22Rv1 (cell line): ENCODE results near the gene RNF157.

ENCODE experiments used
- H3K27ac ChIP-seq: fragments of 450-650 bp; 2 replicates; pipeline ENCODE4 v1.5.1; 2017
- CTCF ChIP-seq: fragments of 450-650 bp; IDR thresholded peaks from 2 replicates; pipeline ENCODE4 v1.5.1; 2017; ENCODE audit warnings: mild to moderate bottlenecking
- ZFX ChIP-seq: fragments of 450-650 bp; IDR thresholded peaks from 2 replicates; pipeline ENCODE4 v1.6.1; 2017; ENCODE audit warnings: antibody characterized with exemption, borderline replicate concordance

RNF157 gene

DNA sequence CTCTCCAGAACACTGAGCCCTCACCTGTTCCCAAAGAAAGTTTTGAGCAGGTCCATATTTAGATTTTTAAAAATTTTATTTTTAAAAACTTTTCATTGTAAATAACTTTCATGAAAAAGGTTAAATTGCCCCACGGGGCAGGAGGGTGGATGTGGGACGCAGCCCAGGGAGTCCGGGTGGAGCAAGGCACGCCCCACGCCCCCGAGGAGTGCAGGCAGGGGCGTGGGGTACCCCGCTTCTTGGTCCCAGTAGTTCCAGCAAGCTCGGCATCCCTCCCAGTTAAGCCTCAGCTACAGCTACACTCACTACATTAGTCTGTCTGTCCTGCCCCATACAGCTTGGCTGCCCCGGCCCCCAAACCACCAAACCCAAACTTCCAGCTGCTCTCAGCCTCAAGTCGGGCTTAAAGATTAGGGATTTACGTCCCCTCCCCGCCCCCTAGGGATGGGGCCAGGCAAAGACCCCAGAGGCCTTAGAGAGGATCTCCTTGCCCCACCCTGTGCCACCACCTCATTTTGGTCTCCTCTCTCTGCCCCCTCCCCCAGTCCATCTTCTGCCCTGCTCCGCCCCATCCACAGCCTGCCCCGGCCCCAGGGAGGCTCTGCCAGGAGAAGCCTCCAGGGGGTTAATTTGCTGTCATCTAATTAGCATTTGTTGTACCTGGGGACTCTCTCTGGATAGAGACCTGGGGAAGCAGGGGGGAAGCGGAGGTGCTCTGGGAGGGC lies 103.9 kb downstream of the RNF157 start:
- no peak overlapping the region for H3K27ac ChIP-seq
- no peak for TF ChIP-seq ZFX

- no peak overlapping the region for H3K27ac ChIP-seq
- TF ChIP-seq CTCF (no peak), ZFX (no peak)
These were observed 104.5 kb downstream of the RNF157 start for GRCh38 chr17:76135810-76136188.

DNA sequence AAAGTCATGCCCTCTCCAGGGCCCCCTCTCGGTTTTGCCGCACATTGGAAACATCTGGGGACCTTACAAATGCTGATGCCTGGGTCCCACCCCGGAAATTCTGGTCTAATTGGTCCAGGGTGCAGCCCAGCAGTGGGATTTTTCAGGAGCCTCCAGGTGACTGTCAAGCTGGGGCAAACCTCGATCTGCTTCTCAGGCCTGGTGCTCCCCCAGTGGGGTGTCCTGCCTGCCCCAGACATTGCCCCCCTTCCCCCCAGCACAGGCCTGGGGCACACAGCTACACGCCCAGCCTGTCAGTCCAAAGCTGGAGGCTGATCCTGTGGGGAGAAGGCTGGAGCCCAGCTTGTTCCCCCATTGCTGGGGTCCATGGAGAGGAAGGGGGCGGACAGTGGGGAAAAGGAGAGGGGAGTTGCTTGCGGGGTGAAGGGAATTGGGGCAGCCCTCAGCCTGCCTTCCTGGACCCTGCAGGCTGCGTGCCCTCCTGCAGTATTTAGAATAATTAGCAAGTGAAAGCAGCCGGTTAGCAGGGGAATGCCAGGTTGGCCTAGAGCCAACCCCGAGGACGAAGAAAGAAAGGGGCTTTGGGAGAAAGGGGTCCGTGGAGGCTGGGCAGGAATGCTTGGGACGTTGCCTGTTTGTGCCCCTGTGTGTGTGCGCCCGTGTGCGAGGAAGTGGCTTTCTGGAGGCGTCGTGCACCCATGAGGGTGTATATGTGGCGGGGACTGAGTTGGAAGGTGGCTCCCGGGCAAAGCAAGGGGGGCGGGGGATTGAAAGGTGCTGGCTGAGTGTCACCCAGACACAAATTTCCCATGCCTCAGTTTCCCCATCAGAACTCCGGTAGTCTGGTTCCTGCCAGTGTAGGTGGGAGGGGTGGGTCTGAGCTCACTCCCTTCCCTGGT lies 105.1 kb downstream of the RNF157 start:
- H3K27ac ChIP-seq: no peak overlapping the region
- TF ChIP-seq ZFX (no peak), CTCF (no peak)

- H3K27ac ChIP-seq: no peak overlapping the region
- TF ChIP-seq ZFX: no peak
- no peak for TF ChIP-seq CTCF
These were observed 107.5 kb downstream of the RNF157 start for GRCh38 chr17:76132574-76133338.

- H3K27ac ChIP-seq: no peak overlapping the region
- TF ChIP-seq ZFX (no peak), CTCF (no peak)
These were observed 108.4 kb downstream of the RNF157 start for GRCh38 chr17:76131692-76132573.

- no peak overlapping the region for H3K27ac ChIP-seq
These were observed 109.1 kb downstream of the RNF157 start for GRCh38 chr17:76131051-76131691.

More at GRCh38 chr17:76131051-76131691, 109.1 kb downstream of the RNF157 start:
- TF ChIP-seq ZFX: no peak
- TF ChIP-seq CTCF: no peak
